Fibroblast of lung (primary cell): Measurements from ENCODE around the gene CRYBG2. TPM values are rescaled to one million over a fixed set of nuclear protein-coding genes. Genes with fewer than 3 reads are reported as not detected.

Experiments
- DNase-seq, 2 donors: peaks; one replicate each; pipeline versions ENCODE4 v3.0.0 to v3.0.0-alpha.2; 2010; ENCODE audit warnings: low read depth in 2 of 2
- H2AFZ ChIP-seq: 2 replicates; pipeline ENCODE4 v1.5.1; 2012; ENCODE audit warnings: low read length, control low read depth, inconsistent platforms
- H3K27ac ChIP-seq: 2 replicates; pipeline ENCODE4 v1.5.1; 2011; ENCODE audit warnings: low read length, control low read depth; ENCODE audit not compliant: insufficient read depth
- H3K27me3 ChIP-seq: 2 replicates; pipeline ENCODE4 v1.5.1; 2011; ENCODE audit warnings: mild to moderate bottlenecking, low read length; ENCODE audit not compliant: control insufficient read depth, insufficient read depth
- H3K36me3 ChIP-seq: 2 replicates; pipeline ENCODE4 v1.5.1; 2011; ENCODE audit warnings: low read length; ENCODE audit not compliant: control insufficient read depth, insufficient read depth
- H3K4me1 ChIP-seq: 2 replicates; pipeline ENCODE4 v1.5.1; 2011; ENCODE audit warnings: low read length; ENCODE audit not compliant: control insufficient read depth, insufficient read depth; ENCODE audit errors: extremely low read depth
- H3K4me2 ChIP-seq: 2 replicates; pipeline ENCODE4 v1.5.1; 2011; ENCODE audit warnings: low read length, control low read depth; ENCODE audit not compliant: insufficient read depth; ENCODE audit errors: extremely low read depth
- H3K4me3 ChIP-seq, 4 experiments: fragments of 200-600 bp in 1 of 4; sonication (generic) in 1 of 4; replicated peaks in 1 of 4; 2 replicates each; pipeline ENCODE4 v1.5.1; 2011 to 2016; ENCODE audit warnings: low read length in 4 of 4, low read depth in 3 of 4, mild to moderate bottlenecking in 3 of 4, control low read depth in 2 of 4, inconsistent platforms in 1 of 4, mixed read lengths in 1 of 4; ENCODE audit not compliant: insufficient read depth in 1 of 4; ENCODE audit errors: control extremely low read depth in 1 of 4
- H3K79me2 ChIP-seq: 2 replicates; pipeline ENCODE4 v1.5.1; 2012; ENCODE audit warnings: mild to moderate bottlenecking, low read length, inconsistent platforms; ENCODE audit not compliant: control insufficient read depth, insufficient read depth
- H3K9ac ChIP-seq: 2 replicates; pipeline ENCODE4 v1.5.1; 2011; ENCODE audit warnings: mild to moderate bottlenecking, low read length, control low read depth; ENCODE audit not compliant: insufficient read depth
- H3K9me3 ChIP-seq: 2 replicates; pipeline ENCODE4 v1.5.1; 2012; ENCODE audit warnings: low read depth, low read length; ENCODE audit not compliant: control insufficient read depth, insufficient read depth
- H4K20me1 ChIP-seq: 2 replicates; pipeline ENCODE4 v1.5.1; 2011; ENCODE audit warnings: low read length; ENCODE audit not compliant: control insufficient read depth, insufficient read depth; ENCODE audit errors: extremely low read depth
- EZH2 ChIP-seq: IDR thresholded peaks from 2 replicates; pipeline ENCODE4 v1.5.1; 2012; ENCODE audit warnings: low read length, control low read depth, mild to moderate bottlenecking; ENCODE audit errors: missing control alignments
- polyA plus RNA-seq, 2 donors: library from polyadenylated mRNA; depleted of rRNA in 1 of 2; stranded (reverse) in 1 of 2; unstranded in 1 of 2; fragments of >200 nt; gene quantifications; 2 replicates each; pipeline ENCODE4 v1.2.1, GENCODE V29; 2011 to 2012; ENCODE audit warnings: missing spikeins in 1 of 2
- total RNA-seq: library from RNA; depleted of rRNA; stranded (reverse); fragments of >200 nt; gene quantifications from 2 replicates; pipeline ENCODE4 v1.2.1, GENCODE V29; 2014
- TF ChIP-seq, protein P1 (sequence below), 2 donors: IDR thresholded peaks in 1 of 2; conservative IDR thresholded peaks in 1 of 2; 1 replicate in 1 of 2; 2 replicates in 1 of 2; pipeline ENCODE4 v1.5.1; 2011 to 2012; ENCODE audit warnings: low read length in 2 of 2, control low read depth in 1 of 2, inconsistent platforms in 1 of 2, low read depth in 1 of 2, mild to moderate bottlenecking in 1 of 2

CRYBG2 gene
- total and polyA plus RNA-seq, 2 donors (not counting 1 experiment from before 2014, with no cell fraction given): not detected

DNA sequence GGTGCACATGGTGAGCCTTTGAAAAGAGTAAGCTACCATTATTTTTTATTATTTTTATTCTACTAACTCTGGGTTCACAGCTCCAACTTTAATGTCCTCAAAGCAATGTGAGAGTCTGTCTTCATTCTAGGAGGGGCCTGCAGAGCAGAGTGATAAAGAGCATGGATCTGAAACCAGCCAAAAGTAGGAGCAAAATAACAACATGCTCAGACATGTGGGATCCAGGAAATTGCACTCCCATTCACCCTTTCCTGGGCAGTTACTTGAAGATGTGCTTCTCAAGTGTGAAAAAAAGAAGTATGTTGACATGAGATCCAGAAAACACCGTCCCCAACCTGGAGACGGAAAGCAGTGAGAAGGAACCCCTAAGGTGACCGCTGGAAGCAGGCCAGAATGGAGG lies 48.0 kb upstream of the CRYBG2 start:
- Histone ChIP-seq H4K20me1 (no peaks in the 10 kb centered on the region), H3K27me3 (no peaks in the 10 kb centered on the region), H2AFZ (no peak overlapping the region), H3K79me2 (no peaks in the 10 kb centered on the region), H3K27ac (no peak overlapping the region), H3K9ac (no peak overlapping the region), H3K4me3 (no peak overlapping the region), H3K4me1 (no peaks in the 10 kb centered on the region), H3K9me3 (no peaks in the 10 kb centered on the region), H3K4me2 (no peak overlapping the region), H3K36me3 (no peaks in the 10 kb centered on the region)
- no peak for DNase-seq
- no peak for TF ChIP-seq EZH2
- TF ChIP-seq, protein P1, sequence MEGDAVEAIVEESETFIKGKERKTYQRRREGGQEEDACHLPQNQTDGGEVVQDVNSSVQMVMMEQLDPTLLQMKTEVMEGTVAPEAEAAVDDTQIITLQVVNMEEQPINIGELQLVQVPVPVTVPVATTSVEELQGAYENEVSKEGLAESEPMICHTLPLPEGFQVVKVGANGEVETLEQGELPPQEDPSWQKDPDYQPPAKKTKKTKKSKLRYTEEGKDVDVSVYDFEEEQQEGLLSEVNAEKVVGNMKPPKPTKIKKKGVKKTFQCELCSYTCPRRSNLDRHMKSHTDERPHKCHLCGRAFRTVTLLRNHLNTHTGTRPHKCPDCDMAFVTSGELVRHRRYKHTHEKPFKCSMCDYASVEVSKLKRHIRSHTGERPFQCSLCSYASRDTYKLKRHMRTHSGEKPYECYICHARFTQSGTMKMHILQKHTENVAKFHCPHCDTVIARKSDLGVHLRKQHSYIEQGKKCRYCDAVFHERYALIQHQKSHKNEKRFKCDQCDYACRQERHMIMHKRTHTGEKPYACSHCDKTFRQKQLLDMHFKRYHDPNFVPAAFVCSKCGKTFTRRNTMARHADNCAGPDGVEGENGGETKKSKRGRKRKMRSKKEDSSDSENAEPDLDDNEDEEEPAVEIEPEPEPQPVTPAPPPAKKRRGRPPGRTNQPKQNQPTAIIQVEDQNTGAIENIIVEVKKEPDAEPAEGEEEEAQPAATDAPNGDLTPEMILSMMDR (conservative IDR thresholded peaks at IDR 0.05 in 1 of 2, IDR thresholded peaks at IDR 0.05 in 1 of 2; ENCODE audit: low read depth in 1 of 2, low read length in 2 of 2): no peak

DNA sequence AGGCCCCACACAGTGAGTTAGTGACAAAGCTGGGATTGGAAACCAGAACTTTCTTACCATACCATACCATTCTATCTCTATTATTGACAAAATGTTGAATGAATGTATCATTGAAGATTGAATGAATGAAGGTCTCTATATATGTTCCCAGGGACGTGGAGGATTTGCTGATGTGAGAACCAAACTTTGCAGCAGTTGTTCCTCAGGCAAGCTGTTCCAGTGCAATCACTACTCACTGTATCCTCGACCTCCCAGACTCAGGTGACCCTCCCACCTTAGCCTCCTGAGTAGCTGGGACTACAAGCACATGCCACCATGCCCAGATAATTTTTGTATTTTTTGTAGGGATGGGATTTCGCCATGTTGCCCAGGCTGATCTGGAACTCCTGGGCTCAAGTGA lies 45.1 kb upstream of the CRYBG2 start:
- H3K4me3 ChIP-seq: no peak overlapping the region
- no peaks in the 10 kb centered on the region for H3K9me3 ChIP-seq
- no peak overlapping the region for H3K9ac ChIP-seq
- no peak overlapping the region for H3K4me2 ChIP-seq
- no peaks in the 10 kb centered on the region for H4K20me1 ChIP-seq
- no peak for DNase-seq
- no peaks in the 10 kb centered on the region for H3K27me3 ChIP-seq
- no peak overlapping the region for H2AFZ ChIP-seq
- H3K4me1 ChIP-seq: no peaks in the 10 kb centered on the region
- TF ChIP-seq, protein P1 (conservative IDR thresholded peaks at IDR 0.05 in 1 of 2, IDR thresholded peaks at IDR 0.05 in 1 of 2; ENCODE audit: low read depth in 1 of 2, low read length in 2 of 2): no peak
- no peak for TF ChIP-seq EZH2
- no peaks in the 10 kb centered on the region for H3K36me3 ChIP-seq
- H3K27ac ChIP-seq: no peak overlapping the region
- no peaks in the 10 kb centered on the region for H3K79me2 ChIP-seq

DNA sequence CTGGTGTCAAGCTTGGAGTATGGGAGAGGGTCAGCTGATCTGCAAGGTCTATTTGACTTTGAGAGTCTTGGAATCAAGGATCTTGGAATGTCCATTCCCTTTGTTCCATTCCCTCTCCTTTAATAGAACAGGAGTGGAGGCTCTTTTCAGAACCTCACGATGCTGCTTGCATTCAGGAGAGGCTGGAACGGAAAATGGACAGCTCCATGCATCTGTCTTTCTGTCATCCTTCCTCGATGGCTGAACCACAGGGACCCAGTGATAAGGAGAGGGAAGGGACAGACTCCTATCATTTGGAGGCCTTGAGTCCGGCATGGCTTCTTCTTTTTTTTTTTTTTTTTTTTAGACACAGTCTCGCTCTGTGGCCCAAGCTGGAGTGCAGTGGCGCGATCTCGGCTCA lies 41.8 kb upstream of the CRYBG2 start:
- H3K79me2 ChIP-seq: no peaks in the 10 kb centered on the region
- H4K20me1 ChIP-seq: no peaks in the 10 kb centered on the region
- no peaks in the 10 kb centered on the region for H3K27me3 ChIP-seq
- H3K4me1 ChIP-seq: no peaks in the 10 kb centered on the region
- DNase-seq: no peak
- H3K27ac ChIP-seq: no peak overlapping the region
- no peak overlapping the region for H2AFZ ChIP-seq
- no peaks in the 10 kb centered on the region for H3K36me3 ChIP-seq
- H3K4me2 ChIP-seq: no peak overlapping the region
- no peaks in the 10 kb centered on the region for H3K9me3 ChIP-seq
- TF ChIP-seq, protein P1 (conservative IDR thresholded peaks at IDR 0.05 in 1 of 2, IDR thresholded peaks at IDR 0.05 in 1 of 2; ENCODE audit: low read depth in 1 of 2, low read length in 2 of 2): no peak
- no peak for TF ChIP-seq EZH2
- H3K9ac ChIP-seq: no peak overlapping the region
- no peak overlapping the region for H3K4me3 ChIP-seq
